T47D (cell line): ENCODE data around the gene MVB12B.

ENCODE experiments used
- DNase-seq, 2 experiments: peaks; one replicate each; pipeline versions ENCODE4 v3.0.0 to v3.0.0-alpha.2; 2011 to 2012; ENCODE audit warnings: low read depth in 1 of 2, low spot score in 1 of 2
- JUND ChIP-seq: IDR thresholded peaks from 2 replicates; pipeline ENCODE4 v1.6.1; 2012; ENCODE audit warnings: low read depth
- in situ Hi-C: cut with HindIII; loops from 2 replicates; pipeline ENCODE4 v1.10.0; 2016; ENCODE audit warnings: low sequenced_read_pairs, low pct_unique_long_range_greater_than_20kb

Gene MVB12B

GRCh38 chr9:126457175-126457547, 130.5 kb downstream of the MVB12B start:
- no peak for TF ChIP-seq JUND
- no peak for DNase-seq
- in situ Hi-C loops = no loop called here

- in situ Hi-C loops = no loop called here
- TF ChIP-seq JUND = no peak
- no peak for DNase-seq
Observed at GRCh38 chr9:126457890-126458289, 131.3 kb downstream of the MVB12B start.

- DNase-seq = no peak
- TF ChIP-seq JUND = no peak
- in situ Hi-C loops = no loop called here
Observed at GRCh38 chr9:126459126-126459525, 132.5 kb downstream of the MVB12B start.

GRCh38 chr9:126459546-126459945, 132.9 kb downstream of the MVB12B start:
- in situ Hi-C loops = no loop called here
- no peak for TF ChIP-seq JUND
- DNase-seq = no peak

- no peak for DNase-seq
- TF ChIP-seq JUND = no peak
- in situ Hi-C loops = no loop called here
Observed at GRCh38 chr9:126459965-126460843, 133.6 kb downstream of the MVB12B start.

GRCh38 chr9:126461029-126461428, 134.4 kb downstream of the MVB12B start:
- in situ Hi-C loops = no loop called here
- no peak for DNase-seq
- TF ChIP-seq JUND = no peak

- in situ Hi-C loops = no loop called here
- DNase-seq = no peak
- TF ChIP-seq JUND = no peak
Observed at GRCh38 chr9:126461608-126462007, 135.0 kb downstream of the MVB12B start.

GRCh38 chr9:126462617-126463016, 136.0 kb downstream of the MVB12B start:
- in situ Hi-C loops = no loop called here
- DNase-seq = no peak

GRCh38 chr9:126463426-126463825, 136.8 kb downstream of the MVB12B start:
- TF ChIP-seq JUND = no peak
- no peak for DNase-seq
- in situ Hi-C loops = no loop called here

More at GRCh38 chr9:126462617-126463016, 136.0 kb downstream of the MVB12B start:
- no peak for TF ChIP-seq JUND

GRCh38 chr9:126464694-126465441, 138.2 kb downstream of the MVB12B start:
- in situ Hi-C loops = no loop called here
- TF ChIP-seq JUND = no peak
- DNase-seq = no peak

- in situ Hi-C loops = no loop called here
- TF ChIP-seq JUND = no peak
- DNase-seq = no peak
Observed at GRCh38 chr9:126465977-126466376, 139.3 kb downstream of the MVB12B start.

GRCh38 chr9:126468141-126468825, 141.7 kb downstream of the MVB12B start:
- in situ Hi-C loops = no loop called here
- DNase-seq = no peak
- TF ChIP-seq JUND = no peak

GRCh38 chr9:126470241-126470993, 143.8 kb downstream of the MVB12B start:
- no peak for TF ChIP-seq JUND
- in situ Hi-C loops = no loop called here
- DNase-seq = no peak
